ENCODE results near the gene CCL14.
A peak's percentile ranks its signal among the peaks of the same experiment; 100 is the strongest.
"Not testable (repeated sequence)": the region's sequence is repeated elsewhere in the genome, so short reads cannot be mapped to it uniquely, and the experiment has no call there.

Gene CCL14

DNA sequence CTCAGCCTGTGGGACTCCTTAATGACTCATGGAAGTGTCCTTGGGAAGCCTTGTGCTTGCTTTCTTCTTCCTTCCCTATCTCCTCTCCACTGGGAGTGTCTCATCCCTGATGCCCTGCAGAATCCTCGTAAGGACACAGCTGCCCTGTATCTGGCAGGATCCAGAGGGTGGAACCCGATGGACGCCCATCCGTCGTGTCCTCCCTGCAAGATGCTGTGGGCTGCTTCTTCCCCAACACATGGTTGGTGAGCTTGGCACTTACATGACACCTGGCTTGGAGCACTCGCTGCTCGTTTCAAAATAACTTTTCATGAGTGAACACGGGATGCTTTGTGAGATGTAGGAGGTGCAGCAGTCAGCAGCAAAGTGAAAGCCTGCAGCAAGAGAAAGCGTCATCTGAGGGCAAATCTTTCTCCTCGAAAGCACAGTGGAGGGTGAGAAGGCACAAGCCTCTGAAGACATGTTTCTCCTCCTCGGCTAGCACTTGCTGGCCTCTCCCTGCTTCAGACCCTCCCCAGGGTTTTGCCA lies 11.6 kb upstream of the CCL14 start:
- no peak for DNase-seq (ENCODE audit: low spot score)
- TF ChIP-seq, protein P1, sequence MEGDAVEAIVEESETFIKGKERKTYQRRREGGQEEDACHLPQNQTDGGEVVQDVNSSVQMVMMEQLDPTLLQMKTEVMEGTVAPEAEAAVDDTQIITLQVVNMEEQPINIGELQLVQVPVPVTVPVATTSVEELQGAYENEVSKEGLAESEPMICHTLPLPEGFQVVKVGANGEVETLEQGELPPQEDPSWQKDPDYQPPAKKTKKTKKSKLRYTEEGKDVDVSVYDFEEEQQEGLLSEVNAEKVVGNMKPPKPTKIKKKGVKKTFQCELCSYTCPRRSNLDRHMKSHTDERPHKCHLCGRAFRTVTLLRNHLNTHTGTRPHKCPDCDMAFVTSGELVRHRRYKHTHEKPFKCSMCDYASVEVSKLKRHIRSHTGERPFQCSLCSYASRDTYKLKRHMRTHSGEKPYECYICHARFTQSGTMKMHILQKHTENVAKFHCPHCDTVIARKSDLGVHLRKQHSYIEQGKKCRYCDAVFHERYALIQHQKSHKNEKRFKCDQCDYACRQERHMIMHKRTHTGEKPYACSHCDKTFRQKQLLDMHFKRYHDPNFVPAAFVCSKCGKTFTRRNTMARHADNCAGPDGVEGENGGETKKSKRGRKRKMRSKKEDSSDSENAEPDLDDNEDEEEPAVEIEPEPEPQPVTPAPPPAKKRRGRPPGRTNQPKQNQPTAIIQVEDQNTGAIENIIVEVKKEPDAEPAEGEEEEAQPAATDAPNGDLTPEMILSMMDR (IDR thresholded peaks at IDR 0.05; ENCODE audit: extremely low read depth, insufficient read depth, missing control alignments), result no peak
- in situ Hi-C loops (cut with MboI; ENCODE audit: low pct_unique_long_range_greater_than_20kb, low sequenced_read_pairs, unreplicated experiment), result no loop called here

DNA sequence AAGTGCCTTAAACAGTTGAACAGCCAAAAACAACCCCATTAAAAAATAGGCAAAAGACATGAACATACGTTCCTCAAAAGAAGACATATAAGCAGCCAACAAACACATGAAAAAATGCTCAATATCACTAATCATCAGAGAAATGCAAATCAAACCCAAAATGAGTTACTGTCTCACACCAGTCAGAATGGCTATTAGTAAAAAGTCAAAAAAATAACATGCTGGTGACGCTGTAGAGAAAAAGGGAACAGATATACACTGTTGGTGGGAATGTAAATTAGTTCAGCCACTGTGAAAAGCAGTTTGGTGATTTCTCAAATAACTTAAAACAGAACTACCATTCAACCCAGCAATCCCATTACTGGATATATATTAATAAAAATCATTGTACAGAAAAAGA lies 8.8 kb upstream of the CCL14 start:
- DNase-seq (ENCODE audit: low spot score); in situ Hi-C loops (cut with MboI; ENCODE audit: low pct_unique_long_range_greater_than_20kb, low sequenced_read_pairs, unreplicated experiment): not testable (repeated sequence)

- no peak for DNase-seq (ENCODE audit: low spot score)
- TF ChIP-seq, protein P1 (IDR thresholded peaks at IDR 0.05; ENCODE audit: extremely low read depth, insufficient read depth, missing control alignments), result no peak
- in situ Hi-C loops (cut with MboI; ENCODE audit: low pct_unique_long_range_greater_than_20kb, low sequenced_read_pairs, unreplicated experiment), result no loop called here
Measured at GRCh38 chr17:35991075-35991474, 4.5 kb upstream of the CCL14 start.

DNA sequence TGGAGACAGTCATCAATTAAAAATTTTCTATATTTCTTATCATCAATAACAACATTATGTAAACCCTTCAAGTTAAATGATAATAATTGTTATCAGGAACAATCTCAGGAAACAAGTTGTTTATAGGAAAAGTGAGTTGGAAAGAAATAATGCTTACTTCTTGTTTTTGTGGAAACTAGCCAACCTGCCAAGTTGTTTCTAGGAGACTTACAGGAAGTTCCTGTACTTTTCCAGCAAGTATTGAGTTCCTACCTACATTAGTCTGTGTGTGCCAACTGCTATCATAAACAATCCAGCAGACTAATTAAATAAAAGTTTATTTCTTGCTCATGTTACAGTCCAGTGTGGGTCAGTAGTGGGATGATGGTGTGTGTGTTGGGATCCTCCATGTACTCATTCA lies 1.6 kb upstream of the CCL14 start:
- no peak for DNase-seq (ENCODE audit: low spot score)
- TF ChIP-seq, protein P1 (IDR thresholded peaks at IDR 0.05; ENCODE audit: extremely low read depth, insufficient read depth, missing control alignments), result no peak
- in situ Hi-C loops (cut with MboI; ENCODE audit: low pct_unique_long_range_greater_than_20kb, low sequenced_read_pairs, unreplicated experiment), result no loop called here

DNA sequence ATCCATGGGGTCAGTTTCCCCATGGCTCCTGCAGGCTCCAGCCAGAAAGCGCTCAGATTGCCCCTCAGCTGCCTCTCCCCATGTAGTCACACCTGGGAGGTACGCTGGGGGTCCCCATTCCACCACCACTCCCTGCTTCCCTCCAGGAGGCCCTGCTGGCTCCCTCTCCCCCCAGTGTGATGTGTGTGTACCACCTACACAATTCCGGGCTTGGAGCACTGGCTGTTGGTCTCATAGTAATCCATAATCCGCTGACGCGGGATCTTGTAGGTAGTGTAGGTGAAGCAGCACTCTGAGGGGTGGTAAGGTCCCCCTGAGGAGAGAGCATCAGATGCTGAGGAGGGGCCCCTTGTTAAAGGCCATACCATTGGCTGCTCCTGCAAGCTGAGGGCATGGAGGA lies 2.4 kb downstream of the CCL14 start:
- no peak for DNase-seq (ENCODE audit: low spot score)
- TF ChIP-seq, protein P1 (IDR thresholded peaks at IDR 0.05; ENCODE audit: extremely low read depth, insufficient read depth, missing control alignments), result no peak
- in situ Hi-C loops (cut with MboI; ENCODE audit: low pct_unique_long_range_greater_than_20kb, low sequenced_read_pairs, unreplicated experiment), result no loop called here

- no peak for DNase-seq (ENCODE audit: low spot score)
- in situ Hi-C loops (cut with MboI; ENCODE audit: low pct_unique_long_range_greater_than_20kb, low sequenced_read_pairs, unreplicated experiment), result no loop called here
- TF ChIP-seq, protein P1 (IDR thresholded peaks at IDR 0.05; ENCODE audit: extremely low read depth, insufficient read depth, missing control alignments), result no peak
Measured at GRCh38 chr17:35982409-35983191, 3.9 kb downstream of the CCL14 start.

GRCh38 chr17:35981908-35982330 lies 4.6 kb downstream of the CCL14 start:
- in situ Hi-C loops (cut with MboI; ENCODE audit: low pct_unique_long_range_greater_than_20kb, low sequenced_read_pairs, unreplicated experiment), result no loop called here
- no peak for DNase-seq (ENCODE audit: low spot score)
- TF ChIP-seq, protein P1 (IDR thresholded peaks at IDR 0.05; ENCODE audit: extremely low read depth, insufficient read depth, missing control alignments), result peak; percentile 56

Data from GM13977 (cell line).